Measurements from ENCODE around the gene DIDO1. TPM values are rescaled to one million over a fixed set of nuclear protein-coding genes. Genes with fewer than 3 reads are reported as not detected.
A peak's percentile ranks its signal among the peaks of the same experiment; 100 is the strongest.

DIDO1 gene
- total and polyA plus RNA-seq, 2 of the 4 experiments (the other 2 are of a cell fraction), result 21.8 to 28.1 TPM

GRCh38 chr20:62902926-62903615 lies 23.2 kb downstream of the DIDO1 start (continued):
- no peak for TF ChIP-seq MAFK (IDR thresholded peaks at IDR 0.05; ENCODE audit: low read depth, low read length)

GRCh38 chr20:62901891-62902290 lies 24.4 kb downstream of the DIDO1 start:
- Histone ChIP-seq H3K4me1 (ENCODE audit: control insufficient read depth, insufficient read depth, low read length) (peaks cover 26% of the 10 kb centered on the region), H3K36me3 (ENCODE audit: control insufficient read depth, insufficient read depth, low read length) (peaks cover 40% of the 10 kb centered on the region), H4K20me1 (ENCODE audit: insufficient read depth, low read length) (peaks cover 52% of the 10 kb centered on the region), H2BK15ac (ENCODE audit: low read depth, low read length) (no peak overlapping the region), H4K5ac (ENCODE audit: low read depth, low read length) (no peak overlapping the region), H3K4me3 (ENCODE audit: insufficient read depth, low read depth, low read length) (no peak overlapping the region), H3K4ac (ENCODE audit: low read depth, low read length) (no peak overlapping the region), H3K9ac (ENCODE audit: low read depth, low read length) (no peak overlapping the region), H3K9me1 (ENCODE audit: insufficient read depth, low read length) (peaks cover 12% of the 10 kb centered on the region), H4K91ac (ENCODE audit: insufficient read depth, low read depth, low read length) (no peak overlapping the region), H2AFZ (replicated peaks; ENCODE audit: low read length, poor library complexity) (no peak overlapping the region), H3K27me3 (ENCODE audit: control insufficient read depth, insufficient read depth, low read length) (no peaks in the 10 kb centered on the region), H2BK20ac (ENCODE audit: low read depth, low read length) (no peak overlapping the region), H3K56ac (ENCODE audit: extremely low read depth, insufficient read depth, low read length) (no peak overlapping the region), H3K79me1 (ENCODE audit: low read depth in 1 of 2, low read length in 2 of 2) (peaks cover 16 to 79% of the 10 kb centered on the region in 2 experiments), H2AK5ac (ENCODE audit: low read depth, low read length) (0 out of 2 replicates have a peak overlapping the region, but pooled peaks have one; percentile 20), H3K9me3 (ENCODE audit: control insufficient read depth, insufficient read depth, low read length) (no peaks in the 10 kb centered on the region), H3K23ac (ENCODE audit: low read depth, low read length) (no peak overlapping the region), H2AK9ac (replicated peaks; ENCODE audit: low read depth, low read length, poor library complexity) (no peak overlapping the region), H3K27ac (ENCODE audit: insufficient read depth, low read length) (no peak overlapping the region), H4K8ac (ENCODE audit: low read depth in 2 of 2, low read length in 2 of 2) (no peak overlapping the region), H3K14ac (replicated peaks; ENCODE audit: low read depth, low read length) (no peak overlapping the region), H3K4me2 (ENCODE audit: low read depth, low read length) (no peak overlapping the region), H2BK120ac (ENCODE audit: low read depth, low read length) (no peak overlapping the region), H2BK5ac (ENCODE audit: low read depth, low read length, poor library complexity, severe bottlenecking) (no peak overlapping the region), H3K18ac (ENCODE audit: low read depth, low read length) (no peak overlapping the region)
- CTCF ChIA-PET, result interaction anchor here (1.0 to 1.6 kb wide), 2 partner anchors 14 to 36 kb away, joined by 3 to 5 read pairs; partner anchors contain the start of gene GID8
- 89% methylated on average over 3 of the region's 11 CpGs; no CpG with 5 or more reads in 1 of the 2 experiments for WGBS, 2 experiments (ENCODE audit: extremely low coverage in 2 of 2, insufficient read length in 1 of 2)
- ATAC-seq (ENCODE audit: low read depth) (no peak), DNase-seq (no peak)
- dilution Hi-C loops (cut with HindIII; ENCODE audit: low sequenced_read_pairs, unreplicated experiment), result no loop called here
- no TSS peak for BruUV-seq (replicated peaks)
- POLR2A ChIA-PET (ENCODE audit: unreplicated experiment), result no interaction called here
- intact Hi-C loops (cut with micrococcal nuclease), result loop anchor here (2.0 kb wide), 2 partner anchors 23 to 35 kb away; no protein-coding TSS in a partner anchor
- TF ChIP-seq RFX5 (IDR thresholded peaks at IDR 0.05; ENCODE audit: low read depth, low read length), result no peak
- no peak for TF ChIP-seq NFE2L2 (IDR thresholded peaks at IDR 0.05; ENCODE audit: low read depth, low read length)
- in situ Hi-C loops (cut with MboI; ENCODE audit: low sequenced_read_pairs), result no loop called here

Measured in IMR-90 (cell line).